HCT116 (cell line): ENCODE results near the gene STX12. TPM values are rescaled to one million over a fixed set of nuclear protein-coding genes. Genes with fewer than 3 reads are reported as not detected.

Source experiments
- ATAC-seq: fragments of 200-7000 bp; cut with Tn5 transposase; 2 replicates; pipeline ENCODE4 v1.9.1; 2020; ENCODE audit warnings: mild to moderate bottlenecking, moderate library complexity
- BruUV-seq: library from RNA; stranded (reverse); fragments of 400-500 nt; replicated peaks from 2 replicates; lab custom pipeline; 2021; lab: Mats Ljungman, UMichigan
- CTCF ChIA-PET: fragments of 300-600 bp; sonication (Branson Sonifier 250); formaldehyde crosslinking; loops from one replicate; lab custom pipeline; 2021; ENCODE audit warnings: antibody characterized with exemption; lab: Charles Lee
- POLR2A ChIA-PET: fragments of 300-600, 350-600 bp; sonication (Branson Sonifier 250); formaldehyde crosslinking; loops from one replicate; lab custom pipeline; 2021; ENCODE audit warnings: antibody characterized with exemption; lab: Charles Lee
- RAD21 ChIA-PET, 2 experiments: fragments of 300-600 bp; sonication (Branson Sonifier 250); formaldehyde crosslinking; loops; one replicate each; lab custom pipeline; 2023; ENCODE audit warnings: low total read pairs in 2 of 2; ENCODE audit not compliant: uncharacterized antibody in 2 of 2, unreplicated experiment in 2 of 2, low non-redundant PET in 1 of 2; lab: Charles Lee
- DNase-seq: peaks from one replicate; pipeline ENCODE4 v3.0.0-alpha.2; 2010; ENCODE audit warnings: low read depth, low spot score
- H2AFZ ChIP-seq: fragments of 200-600 bp; shearing (Covaris generic), sonication (generic); 2 replicates; pipeline ENCODE4 v1.6.1; 2017; ENCODE audit warnings: low read depth, mixed run types, mixed read lengths, antibody characterized with exemption, low read length; ENCODE audit not compliant: poor library complexity, severe bottlenecking
- H3K27ac ChIP-seq: 2 replicates; pipeline ENCODE4 v1.5.1; 2012; ENCODE audit warnings: low read depth, low read length
- H3K27me3 ChIP-seq: fragments of 200-600 bp; sonication (generic); 2 replicates; pipeline ENCODE4 v1.6.1; 2016; ENCODE audit warnings: mixed run types, low read length, mixed read lengths; ENCODE audit not compliant: insufficient read depth
- H3K36me3 ChIP-seq, 2 experiments: fragments of 200-500 bp in 1 of 2; fragments of 200-600 bp in 1 of 2; sonication (Bioruptor generic) in 1 of 2; sonication (generic) in 1 of 2; 2 replicates each; pipeline versions ENCODE4 v1.5.1 to v1.6.1; 2014 to 2016; ENCODE audit warnings: low read length in 2 of 2, inconsistent platforms in 1 of 2, mixed read lengths in 1 of 2, mixed run types in 1 of 2; ENCODE audit not compliant: insufficient read depth in 2 of 2, control insufficient read depth in 1 of 2
- H3K4me1 ChIP-seq, 2 experiments: fragments of 200-600 bp in 1 of 2; sonication (generic) in 1 of 2; 2 replicates each; pipeline versions ENCODE4 v1.5.1 to v1.6.1; 2012 to 2017; ENCODE audit warnings: low read length in 2 of 2, inconsistent platforms in 1 of 2, mild to moderate bottlenecking in 1 of 2, mixed read lengths in 1 of 2, mixed run types in 1 of 2, moderate library complexity in 1 of 2; ENCODE audit not compliant: insufficient read depth in 2 of 2, control insufficient read depth in 1 of 2
- H3K4me2 ChIP-seq: fragments of 200-600 bp; sonication (generic); 2 replicates; pipeline ENCODE4 v1.6.1; 2017; ENCODE audit warnings: mixed run types, low read length, mixed read lengths
- H3K4me3 ChIP-seq, 2 experiments: fragments of 200-600 bp in 1 of 2; sonication (generic) in 1 of 2; replicated peaks in 1 of 2; 2 replicates each; pipeline ENCODE4 v1.5.1; 2011 to 2016; ENCODE audit warnings: low read length in 2 of 2, control low read depth in 1 of 2, low read depth in 1 of 2, mild to moderate bottlenecking in 1 of 2, mixed read lengths in 1 of 2, mixed run types in 1 of 2
- H3K79me2 ChIP-seq: fragments of 200-600 bp; sonication (generic); 2 replicates; pipeline ENCODE4 v1.6.1; 2017; ENCODE audit warnings: mild to moderate bottlenecking, mixed run types, low read length, moderate library complexity, mixed read lengths; ENCODE audit not compliant: insufficient read depth
- H3K9ac ChIP-seq: fragments of 200-600 bp; sonication (generic); 2 replicates; pipeline ENCODE4 v1.6.1; 2016; ENCODE audit warnings: low read length, mixed read lengths
- H3K9me2 ChIP-seq: fragments of 200-600 bp; sonication (generic), shearing (Covaris generic); 2 replicates; pipeline ENCODE4 v1.6.1; 2017; ENCODE audit warnings: mixed run types, mild to moderate bottlenecking, moderate library complexity; ENCODE audit not compliant: insufficient read depth
- H3K9me3 ChIP-seq, 2 experiments: fragments of 200-500 bp in 1 of 2; fragments of 200-600 bp in 1 of 2; sonication (Bioruptor generic) in 1 of 2; sonication (generic) in 1 of 2; 2 replicates each; pipeline ENCODE4 v1.6.1; 2014 to 2017; ENCODE audit warnings: low read length in 2 of 2, mixed read lengths in 2 of 2, inconsistent platforms in 1 of 2, low read depth in 1 of 2, mild to moderate bottlenecking in 1 of 2, mixed run types in 1 of 2, moderate library complexity in 1 of 2; ENCODE audit not compliant: control insufficient read depth in 1 of 2, insufficient read depth in 1 of 2
- H4K20me1 ChIP-seq: fragments of 200-600 bp; sonication (generic), shearing (Covaris generic); 2 replicates; pipeline ENCODE4 v1.6.1; 2017; ENCODE audit warnings: mixed run types, mild to moderate bottlenecking, moderate library complexity; ENCODE audit not compliant: insufficient read depth
- CBX3 ChIP-seq: IDR thresholded peaks from 2 replicates; pipeline ENCODE4 v1.6.1; 2012; ENCODE audit warnings: low read depth
- CEBPB ChIP-seq: IDR thresholded peaks from 2 replicates; pipeline ENCODE4 v1.6.1; 2012; ENCODE audit warnings: low read depth
- ELF1 ChIP-seq: IDR thresholded peaks from 2 replicates; pipeline ENCODE4 v1.6.1; 2012; ENCODE audit warnings: low read depth, borderline replicate concordance
- JUND ChIP-seq: IDR thresholded peaks from 2 replicates; pipeline ENCODE4 v1.6.1; 2012
- POLR2A ChIP-seq: IDR thresholded peaks from 2 replicates; pipeline ENCODE4 v1.7.0; 2011; ENCODE audit warnings: borderline replicate concordance; ENCODE audit not compliant: insufficient read depth, insufficient read length; ENCODE audit errors: extremely low read depth
- POLR2AphosphoS5 ChIP-seq: IDR thresholded peaks from 2 replicates; pipeline ENCODE4 v1.6.1; 2011; ENCODE audit warnings: mild to moderate bottlenecking, low read depth, low read length, moderate library complexity
- SIN3A ChIP-seq: IDR thresholded peaks from 2 replicates; pipeline ENCODE4 v1.6.1; 2012; ENCODE audit warnings: low read depth
- SP1 ChIP-seq: IDR thresholded peaks from 2 replicates; pipeline ENCODE4 v1.6.1; 2012; ENCODE audit warnings: low read depth
- SRF ChIP-seq: IDR thresholded peaks from 2 replicates; pipeline ENCODE4 v1.6.1; 2012; ENCODE audit warnings: low read depth
- TCF7L2 ChIP-seq: IDR thresholded peaks from 2 replicates; pipeline ENCODE4 v1.7.0; 2011; ENCODE audit warnings: borderline replicate concordance, inconsistent platforms; ENCODE audit not compliant: insufficient read depth, insufficient read length; ENCODE audit errors: extremely low read depth
- YY1 ChIP-seq: IDR thresholded peaks from 2 replicates; pipeline ENCODE4 v1.6.1; 2011; ENCODE audit warnings: low read length, low read depth, moderate library complexity, mild to moderate bottlenecking; ENCODE audit not compliant: insufficient replicate concordance; ENCODE audit errors: extremely low read depth
- ZNF274 ChIP-seq: fragments of 200-500 bp; sonication (Bioruptor generic); IDR thresholded peaks from 2 replicates; pipeline ENCODE4 v1.6.1; 2014; ENCODE audit warnings: mild to moderate bottlenecking, low read depth, low read length, inconsistent platforms
- intact Hi-C: fragments of 100-400 bp; cut with micrococcal nuclease; formaldehyde crosslinking; loops from 2 replicates; pipeline ENCODE4 v1.10.0; 2022
- total RNA-seq: library from RNA; stranded (reverse); gene quantifications from one replicate; pipeline ENCODE4 v1.2.1, GENCODE V29; 2021; ENCODE audit not compliant: unreplicated experiment
- TF ChIP-seq, protein P1 (sequence below), 3 experiments: fragments of 200-600 bp in 1 of 3; sonication (generic) in 1 of 3; IDR thresholded peaks in 2 of 3; conservative IDR thresholded peaks in 1 of 3; 2 replicates each; pipeline ENCODE4 v1.5.1; 2012 to 2017; ENCODE audit warnings: low read depth in 2 of 3, low read length in 2 of 3, antibody characterized with exemption in 1 of 3, borderline replicate concordance in 1 of 3, control low read depth in 1 of 3, mild to moderate bottlenecking in 1 of 3, mixed read lengths in 1 of 3, mixed run types in 1 of 3, moderate library complexity in 1 of 3; ENCODE audit not compliant: insufficient read depth in 1 of 3
- TF ChIP-seq, protein P2 (sequence below): IDR thresholded peaks from 2 replicates; pipeline ENCODE4 v1.6.1; 2012
- TF ChIP-seq, protein P3 (sequence below): IDR thresholded peaks from 2 replicates; pipeline ENCODE4 v1.6.1; 2012; ENCODE audit warnings: low read depth
- TF ChIP-seq, protein P4 (sequence below): IDR thresholded peaks from 2 replicates; pipeline ENCODE4 v1.6.1; 2011; ENCODE audit warnings: mild to moderate bottlenecking, low read length, moderate library complexity; ENCODE audit not compliant: insufficient replicate concordance; ENCODE audit errors: extremely low read depth

STX12 gene
- total RNA-seq, 1 experiment from 2014 or later: 27.6 TPM

DNA sequence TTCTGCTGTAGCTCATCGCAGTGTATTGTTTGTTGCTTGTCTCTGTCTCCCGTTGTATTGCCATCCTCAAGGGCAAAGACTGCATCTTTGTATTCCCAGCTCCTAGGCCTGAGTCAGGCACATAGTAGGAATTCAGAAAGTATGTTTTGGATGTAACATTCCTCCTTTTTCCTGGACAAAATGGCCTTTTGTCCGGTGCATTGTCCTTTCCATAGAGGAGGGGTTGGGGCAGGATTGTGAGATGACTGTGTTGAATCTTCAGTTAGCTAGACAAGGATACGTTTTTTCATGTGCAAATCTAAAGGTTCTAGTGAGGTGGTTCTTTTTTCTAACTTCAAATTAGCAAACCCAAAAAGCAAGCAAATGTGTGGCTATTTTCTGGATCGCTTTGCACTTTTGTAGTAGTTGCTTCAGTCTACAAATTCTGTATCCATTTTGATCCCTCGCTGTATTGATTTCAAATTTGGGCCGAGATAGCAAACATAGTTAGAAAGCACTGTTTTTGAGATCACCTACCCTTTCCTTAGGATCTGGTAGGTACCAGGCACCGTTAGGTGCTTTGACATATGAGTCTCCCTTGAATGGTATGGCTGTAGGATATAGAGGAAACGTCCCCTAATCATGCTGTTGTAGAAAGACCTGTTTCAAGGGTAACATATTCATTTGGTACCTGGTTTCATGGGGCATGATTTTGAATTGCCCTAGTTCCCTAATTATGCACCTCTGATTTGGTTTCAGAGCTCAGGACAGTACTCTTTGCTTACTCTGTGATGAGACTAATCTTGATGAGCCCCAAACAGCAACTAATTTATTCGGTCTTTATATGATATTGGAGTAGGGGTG is 58.8 kb downstream of the STX12 start (continued):
- TF ChIP-seq, protein P1, sequence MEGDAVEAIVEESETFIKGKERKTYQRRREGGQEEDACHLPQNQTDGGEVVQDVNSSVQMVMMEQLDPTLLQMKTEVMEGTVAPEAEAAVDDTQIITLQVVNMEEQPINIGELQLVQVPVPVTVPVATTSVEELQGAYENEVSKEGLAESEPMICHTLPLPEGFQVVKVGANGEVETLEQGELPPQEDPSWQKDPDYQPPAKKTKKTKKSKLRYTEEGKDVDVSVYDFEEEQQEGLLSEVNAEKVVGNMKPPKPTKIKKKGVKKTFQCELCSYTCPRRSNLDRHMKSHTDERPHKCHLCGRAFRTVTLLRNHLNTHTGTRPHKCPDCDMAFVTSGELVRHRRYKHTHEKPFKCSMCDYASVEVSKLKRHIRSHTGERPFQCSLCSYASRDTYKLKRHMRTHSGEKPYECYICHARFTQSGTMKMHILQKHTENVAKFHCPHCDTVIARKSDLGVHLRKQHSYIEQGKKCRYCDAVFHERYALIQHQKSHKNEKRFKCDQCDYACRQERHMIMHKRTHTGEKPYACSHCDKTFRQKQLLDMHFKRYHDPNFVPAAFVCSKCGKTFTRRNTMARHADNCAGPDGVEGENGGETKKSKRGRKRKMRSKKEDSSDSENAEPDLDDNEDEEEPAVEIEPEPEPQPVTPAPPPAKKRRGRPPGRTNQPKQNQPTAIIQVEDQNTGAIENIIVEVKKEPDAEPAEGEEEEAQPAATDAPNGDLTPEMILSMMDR (IDR thresholded peaks at IDR 0.05 in 2 of 3, conservative IDR thresholded peaks at IDR 0.05 in 1 of 3; ENCODE audit: borderline replicate concordance in 1 of 3, insufficient read depth in 1 of 3, low read depth in 2 of 3, low read length in 2 of 3): 0 out of 6 replicates have a peak, but pooled peaks of 1 of the 3 experiments have one; percentile 2
- TF ChIP-seq POLR2AphosphoS5: no peak
- TF ChIP-seq, all 23 proteins: peak for 4

DNA sequence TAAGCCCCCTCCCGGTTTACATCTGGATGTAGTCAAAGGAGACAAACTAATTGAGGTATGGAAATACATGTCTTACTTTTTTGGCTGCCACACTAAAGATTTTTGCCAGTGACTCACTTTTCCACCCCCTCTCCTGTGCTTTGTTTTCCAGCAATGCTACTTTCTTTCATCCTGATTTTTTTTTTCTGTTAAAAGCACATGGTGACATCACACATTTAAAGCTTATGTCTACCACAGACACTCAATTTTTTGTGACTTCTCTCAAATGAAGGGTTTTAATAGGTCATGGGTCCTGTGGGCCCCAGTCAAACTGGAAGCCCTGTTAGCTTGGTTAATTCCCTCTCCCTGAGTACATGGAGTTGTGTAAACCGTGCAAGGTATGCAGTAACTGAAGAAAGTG is 59.7 kb downstream of the STX12 start:
- no peak for DNase-seq
- H3K79me2 ChIP-seq: peaks cover 68% of the 10 kb centered on the region
- ChIA-PET POLR2A (no interaction called here), CTCF (no interaction called here), RAD21 (no interaction called here)
- H3K9me2 ChIP-seq: no peaks in the 10 kb centered on the region
- no TSS peak for BruUV-seq
- H4K20me1 ChIP-seq: no peaks in the 10 kb centered on the region; the same call in 1 of the 2 replicates
- no peak overlapping the region for H2AFZ ChIP-seq
- ATAC-seq: no peak
- peaks cover 11 to 33% of the 10 kb centered on the region in 2 experiments for H3K36me3 ChIP-seq
- peaks cover 7 to 19% of the 10 kb centered on the region in 2 experiments for H3K4me1 ChIP-seq
- H3K4me2 ChIP-seq: peak overlapping the region; percentile 79; the same call in 1 of the 2 replicates
- peaks cover 0 to 6% of the 10 kb centered on the region in 2 experiments; a peak in 1 of 4 replicates for H3K9me3 ChIP-seq
- H3K27ac ChIP-seq: no peak overlapping the region
- no peaks in the 10 kb centered on the region for H3K27me3 ChIP-seq
- intact Hi-C loops: loop anchor here (5.0 kb wide), 1 partner anchor 160 kb away; the partner anchor contains the start of gene IFI6
- no peak overlapping the region for H3K4me3 ChIP-seq
- no peak overlapping the region for H3K9ac ChIP-seq
- TF ChIP-seq SRF (no peak), JUND (no peak), POLR2AphosphoS5 (no peak), SIN3A (no peak), TCF7L2 (no peak), SP1 (no peak), ZNF274 (no peak), ELF1 (no peak), CBX3 (no peak), POLR2A (no peak), YY1 (no peak), CEBPB (no peak)
- TF ChIP-seq, protein P2, sequence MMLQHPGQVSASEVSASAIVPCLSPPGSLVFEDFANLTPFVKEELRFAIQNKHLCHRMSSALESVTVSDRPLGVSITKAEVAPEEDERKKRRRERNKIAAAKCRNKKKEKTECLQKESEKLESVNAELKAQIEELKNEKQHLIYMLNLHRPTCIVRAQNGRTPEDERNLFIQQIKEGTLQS: no peak
- TF ChIP-seq, protein P3, sequence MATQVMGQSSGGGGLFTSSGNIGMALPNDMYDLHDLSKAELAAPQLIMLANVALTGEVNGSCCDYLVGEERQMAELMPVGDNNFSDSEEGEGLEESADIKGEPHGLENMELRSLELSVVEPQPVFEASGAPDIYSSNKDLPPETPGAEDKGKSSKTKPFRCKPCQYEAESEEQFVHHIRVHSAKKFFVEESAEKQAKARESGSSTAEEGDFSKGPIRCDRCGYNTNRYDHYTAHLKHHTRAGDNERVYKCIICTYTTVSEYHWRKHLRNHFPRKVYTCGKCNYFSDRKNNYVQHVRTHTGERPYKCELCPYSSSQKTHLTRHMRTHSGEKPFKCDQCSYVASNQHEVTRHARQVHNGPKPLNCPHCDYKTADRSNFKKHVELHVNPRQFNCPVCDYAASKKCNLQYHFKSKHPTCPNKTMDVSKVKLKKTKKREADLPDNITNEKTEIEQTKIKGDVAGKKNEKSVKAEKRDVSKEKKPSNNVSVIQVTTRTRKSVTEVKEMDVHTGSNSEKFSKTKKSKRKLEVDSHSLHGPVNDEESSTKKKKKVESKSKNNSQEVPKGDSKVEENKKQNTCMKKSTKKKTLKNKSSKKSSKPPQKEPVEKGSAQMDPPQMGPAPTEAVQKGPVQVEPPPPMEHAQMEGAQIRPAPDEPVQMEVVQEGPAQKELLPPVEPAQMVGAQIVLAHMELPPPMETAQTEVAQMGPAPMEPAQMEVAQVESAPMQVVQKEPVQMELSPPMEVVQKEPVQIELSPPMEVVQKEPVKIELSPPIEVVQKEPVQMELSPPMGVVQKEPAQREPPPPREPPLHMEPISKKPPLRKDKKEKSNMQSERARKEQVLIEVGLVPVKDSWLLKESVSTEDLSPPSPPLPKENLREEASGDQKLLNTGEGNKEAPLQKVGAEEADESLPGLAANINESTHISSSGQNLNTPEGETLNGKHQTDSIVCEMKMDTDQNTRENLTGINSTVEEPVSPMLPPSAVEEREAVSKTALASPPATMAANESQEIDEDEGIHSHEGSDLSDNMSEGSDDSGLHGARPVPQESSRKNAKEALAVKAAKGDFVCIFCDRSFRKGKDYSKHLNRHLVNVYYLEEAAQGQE: no peak
- TF ChIP-seq, protein P4, sequence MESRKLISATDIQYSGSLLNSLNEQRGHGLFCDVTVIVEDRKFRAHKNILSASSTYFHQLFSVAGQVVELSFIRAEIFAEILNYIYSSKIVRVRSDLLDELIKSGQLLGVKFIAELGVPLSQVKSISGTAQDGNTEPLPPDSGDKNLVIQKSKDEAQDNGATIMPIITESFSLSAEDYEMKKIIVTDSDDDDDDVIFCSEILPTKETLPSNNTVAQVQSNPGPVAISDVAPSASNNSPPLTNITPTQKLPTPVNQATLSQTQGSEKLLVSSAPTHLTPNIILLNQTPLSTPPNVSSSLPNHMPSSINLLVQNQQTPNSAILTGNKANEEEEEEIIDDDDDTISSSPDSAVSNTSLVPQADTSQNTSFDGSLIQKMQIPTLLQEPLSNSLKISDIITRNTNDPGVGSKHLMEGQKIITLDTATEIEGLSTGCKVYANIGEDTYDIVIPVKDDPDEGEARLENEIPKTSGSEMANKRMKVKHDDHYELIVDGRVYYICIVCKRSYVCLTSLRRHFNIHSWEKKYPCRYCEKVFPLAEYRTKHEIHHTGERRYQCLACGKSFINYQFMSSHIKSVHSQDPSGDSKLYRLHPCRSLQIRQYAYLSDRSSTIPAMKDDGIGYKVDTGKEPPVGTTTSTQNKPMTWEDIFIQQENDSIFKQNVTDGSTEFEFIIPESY: no peak
